ENCODE data around the gene GIGYF2. TPM values are rescaled to one million over a fixed set of nuclear protein-coding genes. Genes with fewer than 3 reads are reported as not detected.

Gene GIGYF2
- total RNA-seq, 1 donor from 2014 or later, result 59.9 TPM

DNA sequence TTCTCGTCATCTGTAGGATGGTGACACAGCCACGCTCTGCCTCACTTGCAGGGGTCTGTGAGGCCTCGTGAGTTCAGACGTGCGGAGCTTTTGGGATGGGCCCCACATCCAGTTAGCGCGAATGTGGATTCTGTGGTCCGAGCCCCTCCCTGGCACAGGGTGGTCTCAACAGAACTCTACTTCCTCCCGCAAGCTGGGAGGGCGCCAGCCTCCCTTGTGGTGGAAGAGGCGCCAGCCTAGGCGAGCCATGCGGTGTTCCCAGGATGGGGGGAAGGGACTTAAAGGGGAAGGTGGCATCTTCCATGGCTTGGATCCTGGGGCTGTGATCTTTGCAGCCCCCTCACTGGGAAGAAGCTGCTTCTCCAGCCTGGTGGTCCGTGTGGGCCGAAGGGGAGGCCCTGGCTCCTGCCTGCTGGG is 174.3 kb downstream of the GIGYF2 start:
- DNase-seq, result no peak
- TF ChIP-seq CTCF (IDR thresholded peaks at IDR 0.05; ENCODE audit: borderline replicate concordance), result no peak
- no peak overlapping the region for H3K4me3 ChIP-seq
- H3K9me3 ChIP-seq (replicated peaks), result no peaks in the 10 kb centered on the region
- intact Hi-C loops (cut with micrococcal nuclease), result no loop called here
- no peak overlapping the region for H3K27ac ChIP-seq (replicated peaks)
- peaks cover 22% of the 10 kb centered on the region for H3K27me3 ChIP-seq (ENCODE audit: low read depth)
- H3K4me1 ChIP-seq, result peaks cover 9% of the 10 kb centered on the region
- no peaks in the 10 kb centered on the region for H3K36me3 ChIP-seq

- intact Hi-C loops (cut with micrococcal nuclease), result no loop called here
- Histone ChIP-seq H3K4me3 (no peak overlapping the region), H3K9me3 (replicated peaks) (no peaks in the 10 kb centered on the region), H3K4me1 (peaks cover 15% of the 10 kb centered on the region), H3K27ac (replicated peaks) (no peak overlapping the region), H3K36me3 (no peaks in the 10 kb centered on the region), H3K27me3 (ENCODE audit: low read depth) (peaks cover 28% of the 10 kb centered on the region)
- TF ChIP-seq CTCF (IDR thresholded peaks at IDR 0.05; ENCODE audit: borderline replicate concordance), result no peak
- no peak for DNase-seq
Measured at GRCh38 chr2:232871835-232872736, 175.0 kb downstream of the GIGYF2 start.

GRCh38 chr2:232872826-232873225 is 175.7 kb downstream of the GIGYF2 start:
- Histone ChIP-seq H3K9me3 (replicated peaks) (no peaks in the 10 kb centered on the region), H3K27ac (replicated peaks) (no peak overlapping the region), H3K4me3 (no peak overlapping the region), H3K36me3 (no peaks in the 10 kb centered on the region), H3K27me3 (ENCODE audit: low read depth) (peaks cover 36% of the 10 kb centered on the region), H3K4me1 (peaks cover 15% of the 10 kb centered on the region)
- no peak for DNase-seq
- intact Hi-C loops (cut with micrococcal nuclease), result no loop called here
- TF ChIP-seq CTCF (IDR thresholded peaks at IDR 0.05; ENCODE audit: borderline replicate concordance), result no peak

DNA sequence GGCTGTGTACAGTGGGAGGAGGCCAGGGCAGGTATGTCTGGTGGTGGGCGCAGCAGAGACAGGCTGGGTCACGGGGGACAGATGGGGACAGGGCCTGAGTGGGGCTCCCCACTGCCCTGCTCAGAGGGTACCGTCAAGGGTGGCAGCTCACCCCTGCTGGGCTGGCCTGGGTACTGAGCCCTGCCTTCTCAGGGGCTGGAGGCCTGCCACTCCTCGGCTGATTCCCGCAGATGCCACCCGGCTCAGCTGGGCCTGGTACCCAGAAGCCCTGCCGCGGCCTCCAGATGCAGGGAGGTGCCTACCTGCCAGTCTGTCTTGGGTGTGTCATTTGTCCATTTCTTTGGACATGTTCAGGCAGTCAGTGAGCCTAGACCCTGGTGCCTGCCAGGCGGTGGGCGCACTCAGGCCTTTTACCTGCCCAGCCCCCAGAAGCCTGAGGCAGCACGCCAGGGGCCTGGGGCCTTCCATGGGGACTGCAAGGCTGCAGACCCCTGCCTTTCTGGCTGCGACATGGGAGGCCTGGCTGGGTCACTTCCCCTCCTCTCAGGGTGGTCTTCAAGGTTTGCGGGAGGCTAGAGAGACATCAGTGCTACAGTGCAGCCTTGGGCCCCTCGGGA is 176.3 kb downstream of the GIGYF2 start:
- peaks cover 41% of the 10 kb centered on the region for H3K27me3 ChIP-seq (ENCODE audit: low read depth)
- no peak for DNase-seq
- intact Hi-C loops (cut with micrococcal nuclease), result no loop called here
- no peak for TF ChIP-seq CTCF (IDR thresholded peaks at IDR 0.05; ENCODE audit: borderline replicate concordance)
- no peak overlapping the region for H3K4me3 ChIP-seq
- no peaks in the 10 kb centered on the region for H3K36me3 ChIP-seq
- H3K4me1 ChIP-seq, result peaks cover 15% of the 10 kb centered on the region
- H3K9me3 ChIP-seq (replicated peaks), result no peaks in the 10 kb centered on the region
- H3K27ac ChIP-seq (replicated peaks), result no peak overlapping the region

DNA sequence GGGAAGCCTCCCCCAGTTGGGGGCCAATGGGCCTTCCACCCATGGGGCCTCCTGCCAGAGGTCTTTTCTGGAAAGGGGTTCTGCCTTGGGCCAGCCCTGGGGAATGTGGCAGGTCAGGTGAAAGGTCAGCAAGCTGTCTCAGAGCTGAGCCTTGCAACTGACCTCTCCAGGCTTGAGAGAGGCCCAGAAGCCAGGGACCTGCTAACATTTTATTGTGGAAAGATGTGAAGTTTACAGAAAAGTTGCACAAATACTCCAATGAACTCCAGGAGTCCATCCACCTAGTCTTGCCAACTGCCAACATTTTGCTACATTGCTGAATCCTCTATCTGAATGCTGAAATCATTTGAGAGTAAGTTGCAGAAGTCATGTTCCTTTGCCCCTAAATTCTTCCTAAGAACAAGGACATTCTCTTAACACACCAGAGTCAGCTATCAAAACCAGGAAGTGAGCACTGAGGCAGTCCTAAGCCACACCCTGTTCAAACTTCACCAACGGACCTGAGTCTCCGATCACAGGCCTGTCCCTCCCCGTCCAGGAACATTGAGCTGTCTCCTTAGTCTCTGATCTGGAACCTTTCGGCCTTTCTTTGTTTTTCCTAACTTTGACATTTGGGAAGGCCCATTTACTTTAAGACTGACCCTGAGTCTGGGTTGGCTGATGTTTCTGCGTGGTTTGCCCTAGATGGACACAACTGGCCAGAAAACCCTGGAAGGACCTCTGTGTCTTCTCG is 176.9 kb downstream of the GIGYF2 start:
- no peak for TF ChIP-seq CTCF (IDR thresholded peaks at IDR 0.05; ENCODE audit: borderline replicate concordance)
- DNase-seq, result no peak
- H3K9me3 ChIP-seq (replicated peaks), result no peaks in the 10 kb centered on the region
- no peaks in the 10 kb centered on the region for H3K36me3 ChIP-seq
- H3K27ac ChIP-seq (replicated peaks), result no peak overlapping the region
- peaks cover 15% of the 10 kb centered on the region for H3K4me1 ChIP-seq
- intact Hi-C loops (cut with micrococcal nuclease), result no loop called here
- no peak overlapping the region for H3K4me3 ChIP-seq
- H3K27me3 ChIP-seq (ENCODE audit: low read depth), result peaks cover 41% of the 10 kb centered on the region
